EH (cell line): ENCODE data around the gene ALDH6A1.
"Not testable (repeated sequence)": the region's sequence is repeated elsewhere in the genome, so short reads cannot be mapped to it uniquely, and the experiment has no call there.

Experiments used
- DNase-seq: peaks from one replicate; pipeline ENCODE4 v3.0.0-alpha.2; 2015; ENCODE audit warnings: low read depth

The ALDH6A1 gene

DNA sequence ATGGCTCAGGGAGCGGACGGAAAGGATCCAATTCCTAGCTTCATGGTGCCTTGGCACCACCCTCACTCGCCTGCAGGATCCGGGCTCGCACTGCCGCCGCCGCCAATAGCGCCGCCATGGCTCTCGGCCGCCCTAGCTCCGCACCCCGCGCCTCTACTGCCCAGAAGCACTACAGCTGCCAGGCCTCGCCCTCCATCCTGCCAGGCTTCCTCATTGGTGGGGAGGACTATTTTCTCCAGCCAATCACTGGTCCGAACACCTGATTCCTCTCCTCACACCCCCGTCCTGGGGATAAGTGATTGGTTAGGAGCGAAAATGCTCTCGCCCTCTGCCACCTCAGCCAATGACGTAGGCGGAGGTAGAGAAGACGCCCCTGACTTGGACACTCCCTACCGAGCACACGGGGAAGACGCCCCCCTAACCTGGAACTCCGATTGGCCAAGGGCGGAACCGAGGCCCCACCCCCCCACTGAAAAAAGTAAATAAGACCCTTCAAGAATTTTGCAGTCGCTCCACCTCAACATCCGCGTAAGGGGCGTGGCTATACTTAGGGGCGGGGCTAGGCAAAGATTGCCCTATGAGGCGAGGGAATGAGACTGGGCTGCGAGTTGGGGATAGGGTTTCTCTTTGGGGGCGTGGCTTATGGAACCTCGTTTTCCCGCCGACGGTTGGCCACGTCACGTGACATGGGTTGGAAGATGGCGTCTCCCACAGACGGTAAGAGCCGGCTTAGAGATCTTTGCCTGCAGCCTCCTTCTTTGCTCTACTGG, at the start of gene ALDH6A1, which contains the start of gene LIN52:
Gene ALDH6A1 (minus strand): TSS at position 177 of the 770 bp plus-strand sequence. CDS start 59 bp downstream, at position 118.
Gene LIN52 (plus strand): TSS at position 680 of the 770 bp plus-strand sequence. CDS start 19 bp downstream, at position 699.
- DNase-seq = peak; percentile 100

DNA sequence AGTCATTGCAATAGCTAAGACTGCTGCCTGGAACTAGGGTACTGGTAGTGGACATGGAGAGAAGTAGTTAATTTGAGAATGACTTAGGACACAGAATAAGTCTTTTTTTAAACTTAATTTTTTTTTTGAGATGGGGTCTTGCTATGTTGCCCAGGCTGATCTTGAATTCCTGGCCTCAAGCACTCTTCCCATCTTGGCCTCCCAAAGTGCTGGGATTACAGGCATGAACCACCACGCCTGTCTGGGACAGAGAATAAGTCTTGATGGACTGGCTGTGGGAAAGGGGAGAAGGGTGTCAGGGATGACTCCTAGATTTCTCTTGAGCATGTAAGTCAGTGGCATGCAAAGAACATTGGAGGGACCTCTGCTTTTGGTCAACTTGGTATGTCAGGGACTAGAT, 43.4 kb upstream of the ALDH6A1 start:
- no peak for DNase-seq

DNA sequence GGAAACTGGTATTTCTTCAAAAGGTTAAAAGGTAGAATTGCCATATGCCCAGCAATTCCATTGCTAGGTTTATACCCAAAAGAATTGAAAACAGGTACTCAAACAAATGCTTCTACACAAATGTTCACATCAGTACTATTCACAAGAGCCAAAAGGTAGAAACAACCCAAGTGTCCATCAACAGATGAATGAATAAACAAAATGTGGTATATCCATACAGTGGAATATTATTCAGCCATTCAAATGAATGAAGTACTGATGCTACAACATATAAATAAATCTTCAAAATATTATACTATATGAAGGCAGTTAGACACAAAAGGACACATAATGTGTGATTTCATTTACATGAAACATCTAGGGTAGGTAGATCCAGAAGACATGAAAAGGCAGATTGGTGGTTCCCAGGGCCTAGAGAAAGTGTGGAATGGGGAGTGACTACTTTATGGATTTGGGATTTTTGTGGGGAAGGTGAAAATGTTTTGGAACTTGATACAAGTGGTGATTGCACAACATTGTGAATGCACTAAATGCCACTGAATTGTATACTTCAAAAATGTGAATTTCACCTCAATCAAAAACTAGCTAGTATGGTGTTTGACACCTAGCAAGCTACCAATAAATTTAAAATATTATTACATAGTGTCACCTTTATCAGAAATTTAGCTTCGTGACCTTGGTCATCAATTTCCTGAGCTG, 42.2 kb upstream of the ALDH6A1 start:
- no peak for DNase-seq

DNA sequence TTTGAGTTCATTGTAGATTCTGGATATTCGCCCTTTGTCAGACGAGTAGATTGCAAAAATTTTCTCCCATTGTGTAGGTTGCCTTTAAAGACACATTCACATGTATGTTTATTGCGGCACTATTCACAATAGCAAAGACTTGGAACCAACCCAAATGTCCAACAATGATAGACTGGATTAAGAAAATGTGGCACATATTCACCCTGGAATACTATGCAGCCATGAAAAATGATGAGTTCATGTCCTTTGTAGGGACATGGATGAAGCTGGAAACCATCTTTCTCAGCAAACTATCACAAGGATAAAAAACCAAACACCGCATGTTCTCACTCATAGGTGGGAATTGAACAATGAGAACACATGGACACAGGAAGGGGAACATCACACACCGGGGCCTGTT, 41.2 kb upstream of the ALDH6A1 start:
- not testable (repeated sequence) for DNase-seq

DNA sequence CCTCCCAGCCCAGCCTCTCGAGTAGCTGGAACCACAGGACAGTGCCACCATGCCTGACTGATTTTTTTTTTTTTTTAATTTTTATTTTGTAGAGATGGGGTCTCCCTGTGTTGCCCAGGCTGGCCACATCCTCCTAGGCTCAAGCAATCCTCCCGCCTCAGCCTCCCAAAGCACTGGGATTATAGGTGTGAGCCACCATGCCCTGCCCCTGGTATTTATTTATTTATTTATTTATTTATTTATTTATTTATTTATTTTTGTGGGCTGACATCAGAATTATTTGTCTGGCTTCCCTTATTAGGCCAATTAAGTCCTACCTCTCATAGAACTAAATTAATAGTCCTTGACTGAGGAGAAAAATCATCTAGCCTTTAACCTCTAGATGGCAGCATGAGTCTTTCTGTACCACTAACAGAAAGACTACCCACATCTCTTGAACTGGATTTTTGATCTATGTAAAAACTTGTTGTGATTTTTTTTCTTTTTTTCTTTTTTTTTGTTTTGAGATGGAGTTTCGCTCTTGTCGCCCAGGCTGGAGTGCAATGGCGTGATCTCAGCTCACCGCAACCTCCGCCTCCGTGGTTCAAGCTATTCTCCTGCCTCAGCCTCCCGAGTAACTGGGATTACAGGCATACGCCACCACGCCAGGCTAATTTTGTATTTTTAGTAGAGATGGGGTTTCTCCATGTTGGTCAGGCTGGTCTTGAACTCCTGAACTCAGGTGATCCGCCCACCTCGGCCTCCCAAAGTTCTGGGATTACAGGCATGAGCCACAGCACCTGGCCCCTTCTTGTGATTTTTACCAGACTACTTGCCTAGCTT, 27.4 kb upstream of the ALDH6A1 start:
- DNase-seq = peak; percentile 64

DNA sequence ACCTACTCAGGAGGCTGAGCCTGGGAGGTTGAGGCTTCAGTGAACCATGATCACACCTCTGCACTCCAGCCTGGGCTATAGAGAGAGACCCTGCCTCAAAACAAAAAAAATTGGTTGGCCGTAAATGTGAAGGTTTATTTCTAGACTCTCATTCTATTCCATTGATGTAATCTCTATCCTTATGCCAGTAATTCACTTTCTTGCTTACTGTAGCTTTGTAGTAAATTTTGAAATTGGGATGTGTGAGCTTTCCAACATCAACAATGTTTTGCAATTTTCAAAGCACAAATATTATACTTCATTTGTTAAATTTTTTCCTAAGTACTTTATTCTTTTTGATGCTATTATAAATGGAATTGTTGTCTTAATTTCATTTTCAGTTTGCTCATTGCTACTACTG, 25.1 kb upstream of the ALDH6A1 start:
- DNase-seq = no peak

DNA sequence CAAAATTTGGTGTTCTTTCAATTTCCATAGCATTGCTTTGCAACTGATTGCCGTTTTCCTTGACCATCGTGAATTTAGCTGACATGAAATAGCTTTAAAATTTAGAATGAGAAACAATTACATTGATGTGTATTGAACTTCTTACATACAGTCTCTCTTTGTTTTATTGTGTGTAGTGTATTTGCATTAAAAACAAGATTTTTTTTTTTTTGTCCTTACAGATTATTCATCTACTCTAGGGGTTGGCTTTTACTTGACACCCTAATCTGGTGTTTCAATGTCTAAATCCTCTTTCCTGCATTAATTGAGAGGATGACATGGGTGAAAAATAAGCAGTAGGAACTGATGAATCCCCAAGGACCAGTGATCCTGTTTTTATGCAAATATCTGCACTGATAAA, 21.1 kb upstream of the ALDH6A1 start:
- no peak for DNase-seq

DNA sequence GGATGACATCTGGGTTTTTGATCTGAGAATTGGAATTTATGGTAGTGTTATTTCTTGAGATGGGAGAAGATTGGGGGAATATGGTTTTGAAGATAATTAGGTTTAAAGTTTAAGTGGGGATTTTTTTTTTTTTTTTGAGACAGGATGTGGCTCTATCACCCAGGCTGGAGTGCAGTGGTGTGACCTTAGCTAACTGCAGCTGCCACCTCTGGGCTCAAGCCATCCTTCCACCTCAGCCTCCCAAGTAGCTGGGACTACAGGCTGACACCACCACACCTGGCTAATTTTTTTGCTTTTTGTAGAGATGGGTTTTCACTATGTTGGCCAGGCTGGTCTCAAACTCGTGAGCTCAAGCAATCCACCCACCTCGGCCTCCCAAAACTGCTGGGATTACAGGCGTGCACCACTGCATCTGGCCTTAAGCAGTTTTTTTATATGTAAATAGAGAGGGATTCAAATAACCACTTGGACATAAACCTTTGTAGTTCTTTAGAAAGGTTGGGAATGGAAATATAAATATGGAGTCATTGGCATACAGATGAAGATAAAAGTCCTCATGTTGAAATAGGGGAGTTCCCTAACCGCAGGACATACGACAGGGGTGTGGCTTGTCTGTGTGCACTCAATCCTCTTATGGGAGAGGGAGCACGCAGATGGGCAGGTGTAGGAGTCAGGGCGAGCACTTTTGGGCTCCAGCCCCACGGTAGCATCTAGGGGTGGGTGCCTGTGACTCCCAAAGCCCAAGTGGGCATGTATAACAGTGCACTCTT, 5.2 kb upstream of the ALDH6A1 start:
- no peak for DNase-seq

- DNase-seq = no peak
Measured at GRCh38 chr14:74085828-74086227, 1.6 kb upstream of the ALDH6A1 start.

- peak; percentile 57 for DNase-seq
Measured at GRCh38 chr14:74085047-74085637, 889 bp upstream of the ALDH6A1 start.

DNA sequence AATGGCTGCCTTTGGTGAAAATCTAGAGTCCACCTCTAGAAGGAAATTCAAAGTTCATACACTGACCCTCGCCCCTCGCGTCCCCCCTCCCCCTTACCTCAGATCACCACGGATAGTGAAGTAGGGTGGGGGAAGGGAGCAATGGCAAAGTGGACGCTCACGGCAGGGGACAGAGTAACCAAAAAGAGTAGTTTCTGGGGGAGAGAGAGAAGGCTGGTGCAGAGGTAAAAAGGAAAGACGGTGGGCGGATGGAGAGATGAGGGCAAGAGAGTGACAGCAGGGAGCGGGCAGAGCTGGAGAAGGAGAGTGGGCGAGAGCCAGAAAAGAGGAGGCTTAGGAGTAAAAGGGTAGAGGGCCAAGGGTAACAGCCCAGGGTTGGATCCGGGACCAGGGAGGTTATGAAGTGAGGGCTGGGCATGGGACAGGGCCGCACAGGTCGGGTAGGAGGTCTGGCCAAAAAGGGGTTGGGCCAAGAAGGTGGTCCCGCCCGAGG, 423 bp downstream of the ALDH6A1 start:
- no peak for DNase-seq

GRCh38 chr14:74083161-74083560, 1.1 kb downstream of the ALDH6A1 start:
- peak; percentile 6 for DNase-seq

- no peak for DNase-seq
Measured at GRCh38 chr14:74081491-74081890, 2.8 kb downstream of the ALDH6A1 start.

DNA sequence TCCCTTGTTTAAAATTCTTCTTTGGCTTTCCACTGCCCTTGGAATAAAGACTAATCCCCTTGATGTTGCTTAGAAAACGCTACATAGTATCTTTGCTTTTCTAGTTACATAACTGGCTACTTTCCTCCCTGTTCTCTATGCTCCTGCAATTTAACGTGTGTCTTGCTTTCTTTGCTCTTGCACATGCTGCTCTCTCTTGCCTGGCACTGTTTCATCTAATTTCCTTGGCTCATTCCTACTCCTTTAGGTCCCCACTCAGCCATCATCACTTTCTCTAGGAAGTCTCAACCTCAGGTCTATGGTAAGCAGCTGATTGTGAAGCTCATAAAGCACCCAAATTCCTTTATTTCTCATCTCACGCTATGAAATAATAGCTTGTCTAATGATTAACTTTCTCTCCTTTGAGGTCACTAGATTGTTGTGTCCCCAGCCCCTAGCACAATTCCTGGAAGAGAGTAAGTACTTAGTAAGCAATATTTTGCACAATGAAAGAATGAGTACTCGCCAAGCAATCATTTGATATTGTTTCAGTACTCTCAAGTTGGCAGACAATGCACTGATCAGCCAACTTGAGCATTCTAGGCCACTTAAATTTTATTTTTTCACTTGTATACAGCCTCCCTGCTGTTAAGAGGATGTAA, 3.3 kb downstream of the ALDH6A1 start:
- no peak for DNase-seq

GRCh38 chr14:74077401-74077800, 6.9 kb downstream of the ALDH6A1 start:
- DNase-seq = no peak

GRCh38 chr14:74065746-74066575, 18.3 kb downstream of the ALDH6A1 start:
- no peak for DNase-seq

DNA sequence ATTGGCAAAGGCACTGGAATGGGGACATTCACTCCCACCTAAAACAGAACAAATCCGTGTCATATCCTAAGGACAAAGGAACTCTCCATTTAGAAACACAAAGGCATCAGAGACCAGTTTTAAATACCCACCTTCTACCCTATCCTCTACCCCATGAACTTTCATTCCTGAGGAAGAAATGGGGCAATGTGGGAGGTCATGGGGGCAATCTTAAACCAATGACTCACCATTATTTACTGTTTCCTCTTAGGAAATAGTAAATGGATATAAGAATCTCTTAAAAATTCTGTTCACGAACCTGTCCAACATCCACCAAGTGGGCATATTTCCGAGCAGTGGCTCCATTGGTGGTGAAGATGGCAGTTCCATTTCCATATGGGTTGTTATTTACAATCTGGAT, 19.4 kb downstream of the ALDH6A1 start:
- peak; percentile 17 for DNase-seq

GRCh38 chr14:74064426-74064825, 19.8 kb downstream of the ALDH6A1 start:
- no peak for DNase-seq

DNA sequence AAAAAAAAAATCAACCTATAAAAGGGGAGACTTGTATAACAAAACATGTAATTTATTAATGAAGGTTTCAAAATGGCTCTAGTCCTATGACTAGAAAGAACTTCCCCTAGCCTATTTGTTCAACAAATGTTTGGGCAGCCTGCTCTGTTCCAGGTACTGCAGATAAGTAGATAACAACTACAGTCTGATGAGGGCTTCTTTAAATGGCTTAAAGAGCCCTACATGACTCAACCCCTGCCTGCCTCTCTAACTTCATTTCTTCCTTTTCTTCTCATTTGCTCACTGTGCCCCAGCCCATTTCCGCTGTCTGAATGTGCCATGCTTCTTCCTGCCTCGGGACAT, 21.5 kb downstream of the ALDH6A1 start:
- no peak for DNase-seq
